SKM-1 (cell line): ENCODE results near the gene AJAP1.
"Not testable (repeated sequence)": the region's sequence is repeated elsewhere in the genome, so short reads cannot be mapped to it uniquely, and the experiment has no call there.

ENCODE experiments used
- DNase-seq: peaks from one replicate; lab custom pipeline; 2025; ENCODE audit not compliant: unreplicated experiment; lab: John Stamatoyannopoulos, UW

Gene AJAP1

GRCh38 chr1:4657244-4657789 lies 2.9 kb downstream of the AJAP1 start:
- DNase-seq = no peak

DNA sequence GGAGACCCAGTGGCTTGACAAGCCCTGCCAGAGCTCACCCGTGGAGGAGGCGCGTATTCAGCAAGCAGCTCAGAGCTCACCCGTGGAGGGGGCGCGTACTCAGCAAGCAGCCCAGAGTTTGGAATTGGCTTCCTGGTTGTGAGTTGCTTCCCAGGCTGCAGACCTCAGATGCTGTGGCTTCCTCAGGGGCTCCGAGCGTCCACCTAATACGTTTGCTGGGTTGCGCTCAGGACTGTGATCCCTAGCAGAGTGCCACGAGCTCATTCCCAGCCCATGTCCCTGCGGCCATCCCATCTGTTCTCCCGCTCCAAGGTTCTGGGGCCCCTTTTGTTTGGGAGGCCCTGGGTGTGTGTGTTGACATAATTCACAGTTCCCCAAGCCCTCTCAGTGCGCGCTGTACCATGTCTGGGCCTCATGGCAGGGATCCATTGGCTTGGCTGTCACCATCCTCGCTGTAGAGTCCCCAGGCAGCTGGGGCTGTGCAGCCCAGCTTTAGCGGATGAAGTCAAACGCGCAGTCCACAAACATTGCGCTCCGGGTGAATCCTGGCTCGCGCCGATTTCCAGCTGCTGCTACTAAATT lies 3.6 kb downstream of the AJAP1 start:
- no peak for DNase-seq

- no peak for DNase-seq
Observed at GRCh38 chr1:4658643-4659628, 4.5 kb downstream of the AJAP1 start.

DNA sequence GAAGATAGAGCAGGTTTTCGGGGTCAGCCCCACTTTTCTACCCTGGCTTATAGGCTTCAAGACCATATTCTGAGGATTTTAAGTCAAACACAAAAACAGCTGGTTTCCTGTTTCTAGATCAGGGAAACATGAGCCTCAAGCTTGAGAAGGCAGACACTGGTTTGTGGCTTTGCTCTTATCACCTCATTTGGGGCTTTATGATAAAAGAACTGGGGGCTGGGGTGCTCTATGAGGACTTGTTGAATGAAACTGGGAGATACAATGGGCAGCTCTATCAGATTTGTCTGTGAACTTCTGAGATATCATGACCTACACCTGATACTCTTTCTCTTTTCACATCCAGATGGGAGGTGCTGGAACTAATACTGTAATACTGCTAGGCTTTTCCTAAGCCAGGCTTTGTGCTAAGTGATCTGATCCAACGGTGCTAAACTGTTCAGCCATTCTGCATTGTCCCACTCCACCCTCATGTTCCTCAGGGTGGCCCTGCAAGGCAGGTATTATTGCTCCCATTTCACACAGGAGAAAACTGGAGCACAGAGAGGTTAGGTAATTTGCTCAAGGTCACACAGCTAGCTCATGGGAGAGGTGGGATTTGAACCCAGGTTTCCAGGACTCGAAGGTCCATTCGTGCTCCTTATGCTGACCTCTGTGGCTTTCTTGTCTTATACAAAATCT lies 6.6 kb downstream of the AJAP1 start:
- no peak for DNase-seq

DNA sequence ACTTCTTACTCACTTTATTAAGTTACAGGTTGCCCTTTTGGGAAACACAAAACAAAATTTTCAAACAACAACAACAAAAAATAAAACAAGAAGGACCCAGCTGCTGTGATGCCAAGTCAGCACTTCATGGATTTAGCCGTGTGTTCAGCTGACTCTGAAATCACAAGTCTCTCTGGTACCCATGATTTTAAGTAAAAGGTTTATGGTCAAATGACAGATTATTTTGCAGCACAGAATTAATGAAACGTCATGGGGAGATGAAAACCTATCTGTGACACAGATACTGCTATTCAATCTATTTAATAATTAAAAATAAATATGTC lies 7.1 kb downstream of the AJAP1 start:
- DNase-seq = no peak

DNA sequence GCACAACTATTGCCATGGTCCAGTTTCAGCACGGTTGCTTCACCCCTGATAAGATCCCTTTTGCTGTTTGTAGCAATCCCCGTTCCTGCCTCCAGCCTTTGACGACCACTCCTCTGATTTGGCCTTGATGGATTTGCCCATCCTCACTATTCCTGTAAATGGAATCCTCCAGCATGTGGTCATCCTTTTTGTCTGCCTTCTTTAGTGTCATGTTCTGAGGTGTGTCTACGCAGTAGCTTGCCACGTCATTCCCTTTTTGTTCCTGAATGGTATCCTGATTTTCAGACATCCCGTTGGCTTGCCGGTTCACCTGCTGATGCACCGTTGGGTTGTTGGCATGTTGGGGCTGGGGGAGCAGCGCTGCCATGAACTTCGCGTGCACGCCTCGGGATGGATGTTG lies 7.8 kb downstream of the AJAP1 start:
- DNase-seq = no peak

DNA sequence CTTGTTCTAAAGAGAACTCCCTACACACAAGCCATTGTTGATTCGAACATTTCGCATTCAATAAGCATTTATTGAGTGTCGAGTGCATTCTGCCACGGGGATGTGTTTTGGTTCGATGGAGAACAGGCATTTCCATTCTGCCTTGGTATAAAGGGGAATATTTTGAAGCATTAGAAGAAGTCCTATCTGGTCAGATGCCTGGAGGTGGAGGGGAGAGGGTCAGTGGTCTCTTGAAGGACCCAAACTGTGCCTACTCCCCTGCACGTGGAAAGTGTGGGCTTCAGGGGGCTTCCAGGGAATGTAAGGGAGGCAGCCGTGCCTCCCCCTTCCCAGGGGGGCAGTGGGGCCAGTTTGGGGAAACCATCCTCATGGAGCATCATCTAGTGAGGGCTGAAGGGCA lies 8.3 kb downstream of the AJAP1 start:
- no peak for DNase-seq

DNA sequence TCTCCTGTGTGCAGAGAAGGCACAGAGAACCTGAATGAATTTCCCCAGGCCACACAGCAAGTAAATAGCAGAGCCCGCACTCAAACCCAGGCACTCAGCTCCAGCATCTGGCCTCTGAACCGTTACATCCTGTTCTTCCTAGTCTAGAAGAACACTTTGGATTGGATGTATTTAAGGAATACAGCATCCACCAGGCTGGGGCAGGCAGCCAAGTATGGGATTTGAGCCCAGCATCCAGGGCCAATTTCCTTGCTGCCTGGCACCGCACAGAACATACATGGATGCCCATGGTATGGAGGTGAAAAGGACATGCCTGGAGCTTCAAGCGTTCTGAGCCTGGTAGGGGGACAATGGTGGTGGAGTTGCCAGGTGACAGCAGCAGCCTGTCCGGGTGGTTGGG lies 9.7 kb downstream of the AJAP1 start:
- no peak for DNase-seq

- no peak for DNase-seq
Observed at GRCh38 chr1:4664606-4665005, 10.2 kb downstream of the AJAP1 start.

DNA sequence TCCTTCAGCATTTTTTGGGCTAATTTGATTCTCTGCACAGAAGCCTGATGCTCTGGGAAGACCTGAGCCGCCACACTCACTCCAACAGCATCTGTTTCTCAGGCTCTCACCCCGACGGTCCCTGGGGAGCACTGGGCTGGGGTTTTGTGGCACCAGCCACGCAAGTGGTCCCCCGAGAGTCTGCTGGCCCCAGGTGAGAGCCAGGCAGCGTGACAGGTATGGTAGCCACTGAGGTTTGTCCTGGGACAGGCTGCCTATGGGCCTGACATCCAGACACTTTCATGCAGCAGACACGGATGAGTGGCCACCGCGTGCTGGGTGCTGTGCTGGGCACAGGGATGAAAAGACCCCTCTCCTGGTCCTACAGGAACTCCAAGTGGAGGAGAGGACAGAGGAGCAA lies 11.0 kb downstream of the AJAP1 start:
- DNase-seq = no peak

DNA sequence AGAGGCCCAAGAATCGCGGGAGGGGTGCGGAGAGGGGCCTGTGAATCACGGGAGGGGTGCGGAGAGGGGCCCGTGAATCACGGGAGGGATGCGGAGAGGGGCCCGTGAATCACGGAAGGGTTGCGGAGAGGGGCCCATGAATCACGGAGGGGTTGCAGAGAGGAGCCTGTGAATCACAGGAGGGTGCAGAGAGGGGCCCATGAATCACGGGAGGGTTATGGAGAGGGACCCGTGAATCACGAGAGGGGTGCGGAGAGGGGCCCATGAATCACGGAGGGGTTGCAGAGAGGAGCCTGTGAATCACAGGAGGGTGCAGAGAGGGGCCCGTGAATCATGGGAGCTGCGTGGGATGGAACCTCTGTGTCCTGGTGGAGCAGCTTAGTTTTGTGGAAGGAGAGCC lies 12.3 kb downstream of the AJAP1 start:
- DNase-seq = not testable (repeated sequence)

- no peak for DNase-seq
Observed at GRCh38 chr1:4668743-4669700, 14.6 kb downstream of the AJAP1 start.

DNA sequence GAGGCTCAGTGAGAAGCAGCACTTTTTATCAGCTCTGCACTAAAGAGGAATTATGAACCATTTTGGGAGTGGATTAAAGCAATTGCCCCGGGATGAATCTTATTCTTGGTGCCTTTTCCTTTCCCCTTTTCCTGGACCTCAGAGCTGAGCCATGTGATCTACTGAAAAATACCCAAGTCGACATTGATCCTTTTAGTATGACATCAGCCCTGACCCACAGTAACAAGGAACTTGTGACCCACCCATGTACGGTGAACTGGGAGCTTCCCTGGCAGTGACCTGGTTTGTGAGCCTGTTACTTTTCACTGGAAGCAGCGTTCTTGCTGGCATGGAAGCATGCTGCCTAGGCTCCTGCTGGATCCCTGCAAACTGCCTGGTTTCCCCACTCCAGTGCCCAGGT lies 15.9 kb downstream of the AJAP1 start:
- no peak for DNase-seq

DNA sequence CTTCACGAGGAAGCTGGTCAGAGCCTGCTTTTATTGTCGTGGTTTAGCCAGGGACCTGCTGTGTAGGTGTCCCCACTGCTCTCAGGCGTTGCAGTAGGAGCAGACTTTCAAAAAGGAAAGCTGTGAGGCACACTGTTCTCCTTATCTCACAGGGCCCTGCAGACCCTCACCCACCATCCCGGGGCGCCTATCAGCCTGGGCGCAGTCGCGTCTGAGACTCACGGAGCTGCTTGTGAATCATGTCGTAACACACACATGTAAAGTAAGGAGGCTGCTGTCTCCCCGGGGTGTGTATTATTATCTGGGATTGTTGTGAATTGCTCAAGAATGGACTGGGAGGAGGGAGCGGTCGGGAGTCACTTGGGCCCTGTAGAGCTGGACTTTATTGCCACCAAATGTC lies 17.4 kb downstream of the AJAP1 start:
- DNase-seq = no peak

GRCh38 chr1:4673494-4673893 lies 19.1 kb downstream of the AJAP1 start:
- DNase-seq = no peak

DNA sequence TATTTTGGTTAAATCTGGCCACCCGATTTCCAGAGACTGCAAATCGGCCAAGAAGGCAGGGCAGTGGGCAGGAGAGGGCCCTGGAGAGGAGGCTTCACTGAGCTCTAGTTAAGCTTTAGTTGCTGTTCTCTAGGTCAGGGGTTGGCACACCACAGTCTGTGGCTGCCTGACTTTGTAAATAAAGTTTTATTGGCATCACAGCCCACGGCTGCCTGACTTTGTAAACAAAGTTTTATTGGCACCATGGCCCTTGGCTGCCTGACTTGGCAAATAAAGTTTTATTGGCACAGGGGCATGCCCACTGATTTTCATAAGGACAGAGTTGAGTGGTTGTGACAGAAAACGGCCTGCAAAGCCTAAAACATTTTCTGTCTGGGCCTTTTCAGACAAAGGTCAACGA lies 19.7 kb downstream of the AJAP1 start:
- no peak for DNase-seq

GRCh38 chr1:4674676-4675075 lies 20.3 kb downstream of the AJAP1 start:
- DNase-seq = no peak

DNA sequence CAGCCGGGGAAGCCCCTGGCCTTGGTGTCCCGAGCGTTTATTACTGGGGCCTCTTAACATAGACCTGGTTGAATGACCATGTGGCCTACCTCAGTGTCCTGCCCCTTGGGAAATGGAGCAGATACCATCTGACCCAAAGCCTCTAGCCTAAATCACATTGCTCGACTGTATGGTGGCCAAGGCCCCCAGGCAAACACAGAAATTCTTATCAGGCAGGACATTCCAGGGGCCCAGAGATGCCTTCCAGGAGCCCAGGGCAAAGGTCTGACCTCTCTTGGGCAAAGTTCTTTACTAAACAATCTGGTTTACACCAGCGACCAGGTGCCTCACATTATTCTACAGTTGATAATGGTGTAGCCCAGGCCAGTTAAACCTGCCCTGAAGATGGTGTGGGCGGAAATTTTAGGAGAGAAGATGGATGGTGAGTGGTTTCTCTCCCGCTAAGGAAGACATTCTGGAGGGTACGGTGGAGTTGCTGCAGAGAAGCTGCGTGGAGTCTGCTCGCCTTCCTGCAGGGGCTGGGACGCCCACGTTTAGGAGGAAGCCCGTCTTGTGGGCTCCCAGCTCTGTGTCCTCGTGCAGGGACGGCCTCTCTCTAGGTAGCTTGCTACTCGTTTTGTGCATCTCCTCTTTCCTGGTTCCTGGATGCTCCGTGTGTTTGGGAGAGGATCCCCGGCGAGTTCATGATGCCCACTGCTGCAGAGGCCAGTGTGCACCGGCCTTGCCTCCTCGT lies 21.2 kb downstream of the AJAP1 start:
- no peak for DNase-seq

GRCh38 chr1:4676253-4676652 lies 21.8 kb downstream of the AJAP1 start:
- DNase-seq = no peak

- DNase-seq = no peak
Observed at GRCh38 chr1:4677608-4678007, 23.2 kb downstream of the AJAP1 start.
